ENCODE measurements around the gene LMX1A. TPM values are rescaled to one million over a fixed set of nuclear protein-coding genes. Genes with fewer than 3 reads are reported as not detected.

Gene LMX1A
- total RNA-seq, 1 donor = not detected

DNA sequence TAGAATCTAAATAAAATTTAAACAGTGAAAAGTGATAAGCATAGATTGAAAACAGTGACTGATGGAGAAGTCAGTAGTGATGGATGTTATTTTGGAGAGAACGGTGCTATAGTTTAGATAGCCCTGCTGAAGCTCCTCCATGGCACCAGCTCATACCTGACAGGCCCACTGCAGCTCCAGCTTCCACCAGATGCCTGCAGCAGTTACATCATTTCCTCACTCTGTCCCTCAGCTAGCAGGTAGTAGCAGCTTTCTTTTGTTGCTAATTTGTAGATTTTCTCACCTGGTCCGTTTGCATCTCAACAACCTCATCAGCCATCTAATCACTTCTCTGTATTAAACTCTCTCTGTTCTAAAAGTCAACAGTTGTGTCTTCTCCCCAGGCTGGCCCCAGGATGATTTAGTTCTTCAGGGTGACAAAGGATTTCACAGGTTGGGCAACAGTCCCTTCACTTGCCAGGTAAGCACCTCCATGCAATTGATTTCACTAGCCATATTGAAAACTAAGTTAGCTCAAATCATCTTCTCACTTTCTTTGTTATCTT is 128.3 kb downstream of the LMX1A start:
- DNase-seq (ENCODE audit: low read depth in 2 of 3, low spot score in 2 of 3) = no peak

DNA sequence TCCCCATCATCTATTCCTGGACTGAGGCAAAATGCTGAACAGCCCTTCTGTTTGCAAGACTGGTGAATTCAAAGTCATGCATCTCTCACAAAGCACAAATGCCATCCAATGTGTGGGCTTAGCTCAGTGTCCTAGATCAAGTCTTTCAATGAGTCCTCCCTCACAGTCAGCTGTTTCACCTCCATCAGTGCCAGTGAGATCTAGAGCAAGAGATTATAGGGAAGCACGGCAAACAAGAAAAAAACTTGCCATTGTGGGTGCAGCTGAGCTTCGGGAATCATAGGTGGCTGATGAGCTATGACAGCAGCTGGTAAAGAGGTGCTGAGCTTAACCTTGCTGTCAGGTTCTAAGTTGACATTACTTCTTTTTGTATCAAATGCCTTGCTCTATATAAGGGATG is 130.2 kb downstream of the LMX1A start:
- no peak for DNase-seq (ENCODE audit: low read depth in 2 of 3, low spot score in 2 of 3)

DNA sequence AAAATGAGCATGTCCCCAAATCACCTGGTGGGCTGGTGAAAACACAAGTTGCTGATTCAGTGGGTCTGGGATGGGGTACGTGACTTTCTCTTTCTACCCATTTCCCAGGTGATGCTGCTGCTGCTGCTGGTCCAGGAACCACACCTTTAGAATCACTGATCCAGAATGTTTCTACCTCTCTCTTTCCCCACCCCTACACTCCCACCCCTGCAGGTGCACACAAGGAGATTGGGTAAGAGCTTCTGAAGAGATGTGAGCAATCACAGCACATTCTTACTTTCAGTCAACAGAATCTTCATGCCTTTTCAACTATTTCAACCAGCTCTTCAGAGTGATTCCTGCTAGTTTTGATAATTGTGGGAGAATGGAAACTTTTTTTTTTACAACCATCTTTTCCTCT is 130.9 kb downstream of the LMX1A start:
- DNase-seq (ENCODE audit: low read depth in 2 of 3, low spot score in 2 of 3) = no peak

DNA sequence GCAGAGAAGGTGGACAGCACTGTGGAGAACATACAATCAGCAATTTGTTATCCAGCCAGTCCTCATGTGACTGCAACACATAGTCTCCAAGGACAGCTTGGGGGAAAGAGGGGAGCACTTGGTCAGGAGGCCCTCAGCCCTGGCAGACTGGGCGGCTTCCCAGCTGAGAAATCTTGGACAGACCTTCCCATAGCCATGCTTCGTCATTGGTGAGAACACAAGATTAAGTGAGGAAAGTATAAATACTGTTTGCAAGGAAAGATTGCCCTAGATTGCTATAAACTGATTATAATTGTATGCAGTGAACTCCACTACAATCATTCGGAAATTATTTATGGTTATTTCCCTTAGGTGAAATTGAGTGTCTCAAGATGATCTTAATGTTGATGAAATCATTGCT is 131.5 kb downstream of the LMX1A start:
- no peak for DNase-seq (ENCODE audit: low read depth in 2 of 3, low spot score in 2 of 3)

DNA sequence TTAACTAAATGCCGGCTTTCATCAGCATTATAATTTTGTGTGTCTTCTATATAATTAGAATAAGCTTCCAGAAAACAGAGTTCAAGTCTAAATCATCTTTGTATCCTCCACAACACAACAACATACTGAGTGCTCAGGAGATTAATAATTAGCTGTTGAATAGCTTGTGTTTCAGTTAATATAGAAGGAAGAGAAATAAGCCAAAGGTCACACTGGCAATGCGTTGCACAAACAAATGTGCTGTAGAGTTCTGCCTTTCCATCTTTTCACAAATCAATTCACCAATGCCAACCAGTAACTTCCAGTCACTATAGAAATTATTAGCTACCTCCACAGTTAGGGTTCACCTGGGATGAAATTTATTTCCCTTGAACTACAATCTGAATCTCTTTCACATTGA is 132.0 kb downstream of the LMX1A start:
- no peak for DNase-seq (ENCODE audit: low read depth in 2 of 3, low spot score in 2 of 3)

DNA sequence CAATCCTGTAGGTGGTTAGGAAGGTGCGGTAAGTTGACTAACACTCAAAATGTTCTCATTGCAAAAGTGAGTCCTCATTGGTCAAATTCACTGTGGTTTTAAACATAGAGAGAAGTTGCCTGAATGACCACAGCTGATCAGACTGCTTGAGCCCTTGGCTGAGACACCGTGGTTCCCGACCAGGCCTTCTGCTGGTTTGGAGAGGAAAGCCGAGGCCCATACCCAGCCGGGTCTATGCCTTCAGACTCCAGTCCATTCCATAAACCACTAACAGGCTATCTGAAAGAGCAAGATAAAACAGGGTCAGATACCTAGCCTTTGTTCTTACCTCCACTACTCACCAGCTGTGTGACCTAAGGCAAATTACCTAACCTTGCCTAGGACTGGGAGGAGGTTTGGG is 133.9 kb downstream of the LMX1A start:
- DNase-seq (ENCODE audit: low read depth in 2 of 3, low spot score in 2 of 3) = no peak

DNA sequence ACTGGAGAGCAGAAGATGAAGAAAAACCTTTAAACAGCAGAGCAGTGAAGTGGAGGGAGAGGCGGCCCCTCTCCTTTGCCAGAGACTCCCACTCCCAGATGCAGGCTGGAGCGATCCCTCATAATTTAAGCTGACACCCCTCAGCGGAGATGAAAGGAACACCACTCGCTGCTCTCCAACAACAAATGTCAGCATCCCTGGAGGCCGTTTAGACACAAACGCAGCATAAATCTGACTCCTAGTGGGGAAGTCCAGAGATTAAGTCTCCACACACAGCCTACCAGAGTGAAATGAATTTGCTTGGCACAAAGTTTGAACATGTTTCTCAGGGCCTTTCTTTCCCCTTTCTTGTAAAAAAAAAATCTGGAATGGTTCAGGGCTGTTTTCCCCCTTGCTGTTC is 137.8 kb downstream of the LMX1A start:
- no peak for DNase-seq (ENCODE audit: low read depth in 2 of 3, low spot score in 2 of 3)

DNA sequence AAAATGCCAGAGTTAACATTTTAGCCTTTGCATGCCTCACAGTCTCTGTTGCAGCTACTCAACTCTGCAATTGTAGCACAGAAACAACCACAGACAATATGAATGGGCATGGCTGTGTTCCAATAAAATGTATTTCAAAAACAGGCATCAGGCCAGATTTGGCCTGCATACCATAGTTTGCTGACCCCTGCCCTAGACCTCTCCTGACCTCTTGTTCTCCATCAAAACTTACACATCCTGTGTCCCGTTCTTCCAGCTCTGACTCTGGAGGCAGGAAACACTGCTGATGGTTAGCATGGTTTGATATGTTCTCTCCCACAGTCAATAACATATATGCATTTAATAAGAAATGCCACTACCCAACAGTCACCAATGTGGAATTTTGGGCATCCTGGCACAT is 138.6 kb downstream of the LMX1A start:
- no peak for DNase-seq (ENCODE audit: low read depth in 2 of 3, low spot score in 2 of 3)

DNA sequence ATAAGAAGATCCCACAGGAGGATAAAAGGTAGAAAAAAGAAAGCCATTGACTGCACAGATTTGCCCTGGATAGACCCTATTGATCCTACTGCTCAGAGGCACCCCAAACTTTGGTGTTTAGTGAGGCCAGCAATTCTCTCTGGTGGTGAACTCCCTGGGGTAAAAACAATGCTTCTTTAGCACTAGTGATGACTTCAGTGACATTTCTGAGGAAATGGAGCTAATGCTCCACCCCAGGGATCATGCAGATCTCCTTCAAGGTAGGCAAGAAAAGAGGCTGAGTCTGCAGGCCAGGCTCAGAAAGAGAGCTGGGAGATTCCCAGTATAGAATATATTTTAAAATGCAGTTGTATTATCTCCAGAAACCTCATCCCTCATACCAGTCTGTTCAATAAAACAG is 140.3 kb downstream of the LMX1A start:
- no peak for DNase-seq (ENCODE audit: low read depth in 2 of 3, low spot score in 2 of 3)

DNA sequence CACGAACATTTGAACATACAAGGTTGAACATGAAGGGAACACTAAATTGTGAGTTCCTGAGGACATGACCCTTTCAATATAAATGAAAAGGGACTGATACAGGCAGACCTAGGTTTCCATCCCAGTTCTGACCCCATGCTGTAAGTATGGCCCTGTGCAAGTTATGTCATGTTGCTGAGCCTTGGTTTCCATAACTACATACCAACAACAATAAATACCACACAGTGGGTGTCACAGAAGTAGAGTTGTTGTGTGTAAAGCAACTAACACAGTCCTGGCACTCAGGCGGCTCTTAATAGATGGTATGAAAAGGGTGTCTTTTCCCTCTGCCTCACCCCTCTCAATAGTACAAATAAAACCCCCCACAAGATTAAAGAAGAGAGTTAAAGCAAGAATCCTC is 140.8 kb downstream of the LMX1A start:
- DNase-seq (ENCODE audit: low read depth in 2 of 3, low spot score in 2 of 3) = no peak

DNA sequence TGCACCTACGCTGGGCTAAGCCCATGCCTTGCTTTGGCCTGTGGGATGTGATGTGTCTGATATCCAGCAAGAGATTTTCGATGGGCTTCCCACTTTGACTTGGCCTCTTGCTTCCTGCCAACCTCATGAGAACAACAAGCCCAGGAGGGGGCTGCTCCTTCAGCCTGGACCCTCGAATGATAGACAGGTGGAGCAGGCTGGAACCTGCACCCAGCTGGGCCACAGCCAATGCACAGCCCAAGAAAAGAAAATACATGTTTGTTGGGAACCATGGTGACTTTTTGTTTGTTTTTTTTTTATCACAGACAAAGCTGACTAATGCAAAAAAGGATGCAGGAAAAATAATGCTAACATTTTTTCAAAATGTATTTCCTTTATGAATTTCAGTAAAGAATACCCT is 144.3 kb downstream of the LMX1A start:
- no peak for DNase-seq (ENCODE audit: low read depth in 2 of 3, low spot score in 2 of 3)

DNA sequence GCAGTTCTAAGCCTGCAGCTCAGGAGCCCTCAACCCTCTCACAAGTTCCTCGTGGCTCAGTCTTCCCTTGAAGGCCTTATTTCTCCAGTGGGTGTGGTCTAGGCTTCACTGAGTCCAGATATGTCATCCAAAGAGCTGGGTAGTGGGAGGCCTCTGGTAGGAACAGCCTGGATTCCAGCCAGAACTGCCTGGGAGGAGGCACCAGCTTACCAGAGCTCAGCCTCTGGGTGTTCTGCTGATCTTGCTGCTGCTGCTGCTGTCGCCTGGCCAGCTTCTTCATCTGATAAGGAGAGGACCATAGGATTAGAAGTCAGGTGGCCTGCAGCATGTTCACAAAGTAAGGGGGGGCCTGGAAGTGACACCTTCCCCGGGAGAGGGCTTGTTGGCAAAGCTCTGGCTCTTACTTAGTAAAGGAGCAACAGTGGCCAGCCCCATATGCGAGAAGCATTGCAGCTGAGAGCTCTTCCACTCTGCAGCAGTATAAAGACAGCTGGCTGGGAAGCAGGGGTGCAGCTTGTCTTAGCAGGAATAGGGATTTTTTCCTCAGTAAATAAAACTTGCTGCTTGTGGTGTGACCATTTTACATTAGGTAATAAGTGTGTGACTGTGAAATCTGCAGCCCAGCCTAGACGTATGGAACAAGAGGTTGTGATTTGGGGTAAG is 148.5 kb downstream of the LMX1A start:
- no peak for DNase-seq (ENCODE audit: low read depth in 2 of 3, low spot score in 2 of 3)

DNA sequence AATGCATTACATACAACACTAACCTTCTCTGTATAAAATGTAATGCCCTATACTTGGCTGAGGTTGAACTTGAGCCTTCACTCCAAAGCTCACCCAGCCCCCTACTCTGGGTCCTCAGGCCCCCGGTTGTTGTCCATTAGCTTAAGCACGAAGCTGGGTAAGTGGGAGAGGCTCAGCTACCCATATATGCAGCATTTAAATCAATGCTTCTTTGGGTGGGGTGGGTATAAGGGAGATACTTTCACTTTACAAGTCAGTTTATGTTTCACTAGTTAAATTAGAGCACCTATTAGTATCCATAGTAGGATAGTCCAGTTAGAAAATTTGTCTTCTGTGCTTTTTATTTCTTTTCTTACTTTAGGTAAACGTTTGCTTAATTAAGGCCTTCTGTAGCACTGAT is 151.4 kb downstream of the LMX1A start:
- no peak for DNase-seq (ENCODE audit: low read depth in 2 of 3, low spot score in 2 of 3)

DNA sequence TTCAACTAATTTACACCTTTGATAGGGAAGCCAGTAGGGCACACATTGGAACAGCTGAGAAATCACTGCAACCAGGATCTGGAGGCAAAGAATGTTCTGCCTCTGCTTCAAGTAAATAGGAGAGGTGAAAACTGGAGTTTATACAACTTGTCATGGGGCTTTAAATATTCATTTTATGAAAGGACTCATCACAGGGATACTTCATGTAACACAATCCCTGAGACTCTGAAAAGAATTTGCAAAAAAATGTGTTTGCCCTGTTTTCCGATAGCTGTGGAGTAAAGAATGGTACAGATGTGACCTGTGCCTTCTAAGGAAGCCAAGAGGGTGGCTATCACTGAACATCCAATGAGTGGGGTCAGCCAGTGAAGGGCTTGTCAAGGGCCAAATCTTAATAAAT is 152.0 kb downstream of the LMX1A start:
- no peak for DNase-seq (ENCODE audit: low read depth in 2 of 3, low spot score in 2 of 3)

DNA sequence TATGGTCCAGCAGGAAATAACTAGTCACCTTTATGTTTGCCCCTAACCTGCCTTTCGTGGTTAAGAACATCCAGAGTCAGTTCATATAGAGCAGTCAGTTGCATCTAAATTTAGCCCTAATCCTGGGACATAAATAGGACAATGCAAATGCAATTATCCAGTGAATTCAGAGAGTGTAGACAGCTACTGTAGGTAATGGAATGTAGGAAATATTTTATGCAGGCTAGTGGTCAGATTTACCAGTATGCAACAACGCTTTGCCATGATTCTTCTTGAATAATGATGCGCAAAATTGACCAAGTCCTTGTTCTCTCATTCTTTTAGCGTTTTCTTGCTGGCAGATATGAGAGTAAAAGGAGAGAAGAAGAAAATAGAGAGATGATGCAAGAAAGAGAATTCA is 165.4 kb downstream of the LMX1A start:
- DNase-seq (ENCODE audit: low read depth in 2 of 3, low spot score in 2 of 3) = no peak

DNA sequence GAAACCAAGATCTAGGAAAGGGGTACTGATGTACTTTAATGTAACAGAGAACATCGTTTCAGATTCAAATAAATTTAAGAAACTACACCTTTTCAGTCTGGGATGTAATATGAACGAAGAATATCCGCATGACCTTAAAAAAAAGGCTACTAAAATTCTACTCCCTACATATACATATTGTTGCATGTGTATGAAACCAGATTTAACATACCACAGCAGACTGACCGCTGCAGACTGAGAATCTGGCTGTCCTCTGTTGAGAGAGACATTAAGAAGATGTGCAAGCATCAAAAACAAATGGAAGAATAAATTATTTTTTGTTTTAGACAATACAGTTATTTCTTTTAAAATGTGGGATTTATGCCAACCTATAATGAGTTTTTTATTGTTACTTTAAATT is 166.6 kb downstream of the LMX1A start:
- no peak for DNase-seq (ENCODE audit: low read depth in 2 of 3, low spot score in 2 of 3)

DNA sequence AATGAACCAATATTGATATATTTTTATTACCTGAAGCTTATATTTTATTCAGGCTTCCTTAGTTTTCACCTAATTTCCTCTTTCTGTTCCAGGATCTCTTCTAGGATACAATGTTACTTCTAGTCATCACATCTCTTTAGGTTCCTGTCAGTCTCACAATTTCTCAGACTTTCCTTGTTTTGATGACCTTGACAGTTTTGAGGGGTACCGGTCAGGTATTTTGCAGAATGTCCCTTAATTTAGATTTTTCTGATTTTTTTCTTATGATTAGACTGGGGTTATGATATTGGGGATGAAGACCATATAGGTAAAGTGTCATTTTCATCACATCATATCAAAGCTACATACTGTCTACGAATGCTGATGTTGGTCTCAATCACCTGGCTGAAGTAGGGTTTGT is 167.5 kb downstream of the LMX1A start:
- DNase-seq (ENCODE audit: low read depth in 2 of 3, low spot score in 2 of 3) = no peak

DNA sequence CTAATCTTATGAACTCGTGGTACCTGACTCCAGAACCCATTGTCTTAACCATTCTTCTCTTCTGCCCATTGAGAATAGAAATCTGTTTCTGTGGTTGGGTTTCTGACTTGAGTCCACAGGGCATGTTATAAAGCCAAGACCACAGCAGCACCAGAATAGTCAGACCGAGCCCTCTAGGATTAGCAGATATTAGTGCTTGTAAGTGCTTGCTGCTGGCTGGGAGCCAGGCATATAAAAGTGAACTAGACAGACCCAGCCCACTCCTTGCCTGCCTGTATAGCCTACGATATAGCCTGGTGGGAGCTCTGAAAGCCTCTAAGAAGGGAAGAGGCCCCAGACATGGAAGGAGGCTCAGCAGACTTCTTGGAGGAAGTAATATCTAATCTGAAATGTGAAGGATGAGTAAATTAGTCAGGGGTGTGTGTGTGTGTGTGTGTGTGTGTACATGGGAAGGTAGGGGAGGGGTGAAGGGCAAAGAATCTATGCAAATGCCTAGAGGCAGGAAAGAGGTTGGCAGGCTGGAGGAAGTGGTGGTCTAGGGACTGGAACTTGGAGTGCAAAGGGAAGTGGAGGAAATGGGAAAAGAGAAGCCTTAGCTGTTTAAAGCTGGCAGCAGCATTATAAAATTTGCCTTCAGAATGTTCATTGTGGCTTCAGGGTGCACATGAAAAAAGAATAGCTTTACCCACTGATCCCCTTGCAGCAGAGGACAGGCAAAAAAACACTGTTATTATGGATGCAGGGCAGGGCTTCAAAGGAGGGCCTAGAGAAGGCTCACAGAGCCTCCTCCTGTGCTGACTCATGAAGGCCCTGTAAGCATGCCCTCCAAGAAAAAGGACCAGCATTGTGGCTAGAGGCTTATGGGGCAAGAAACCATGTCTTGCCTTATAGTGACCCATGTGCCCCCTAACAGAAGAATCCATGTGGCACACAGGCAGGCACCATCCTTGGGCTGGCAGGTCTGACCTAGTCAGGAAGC is 169.2 kb downstream of the LMX1A start:
- no peak for DNase-seq (ENCODE audit: low read depth in 2 of 3, low spot score in 2 of 3)

DNA sequence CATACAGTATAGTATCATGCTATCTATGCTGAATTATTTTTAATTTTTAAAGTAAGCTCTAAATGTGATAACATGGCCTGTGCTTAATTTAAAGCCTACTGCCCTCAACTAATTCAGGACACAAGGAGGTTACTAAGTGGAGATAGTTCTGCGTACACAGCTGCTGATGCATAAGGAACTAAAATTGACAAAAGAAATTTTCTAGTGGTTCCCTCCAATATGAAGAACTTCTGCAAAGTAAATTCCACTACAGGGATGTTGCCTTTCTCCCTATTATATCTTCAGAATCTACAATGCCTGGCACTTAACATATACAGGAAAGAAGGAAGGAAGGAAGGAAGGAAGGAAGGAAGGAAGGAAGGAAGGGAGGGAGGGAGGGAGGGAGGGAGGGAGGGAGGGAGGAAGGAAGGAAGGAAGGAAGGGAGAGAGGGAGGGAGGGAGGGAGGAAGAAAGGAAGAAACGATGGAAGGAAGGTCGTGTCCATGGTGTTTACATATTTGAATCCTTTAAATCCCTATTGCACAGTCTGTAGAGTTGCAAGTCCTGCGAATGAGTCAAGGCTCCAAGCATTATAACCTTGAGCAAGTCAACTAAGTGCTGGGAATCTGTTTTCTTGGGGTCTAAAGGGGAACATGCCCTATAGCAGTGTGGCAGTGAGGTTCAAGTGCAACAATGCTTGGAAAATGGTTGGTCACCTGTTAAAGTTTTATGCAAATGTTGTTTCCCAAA is 171.2 kb downstream of the LMX1A start:
- DNase-seq (ENCODE audit: low read depth in 2 of 3, low spot score in 2 of 3) = no peak

DNA sequence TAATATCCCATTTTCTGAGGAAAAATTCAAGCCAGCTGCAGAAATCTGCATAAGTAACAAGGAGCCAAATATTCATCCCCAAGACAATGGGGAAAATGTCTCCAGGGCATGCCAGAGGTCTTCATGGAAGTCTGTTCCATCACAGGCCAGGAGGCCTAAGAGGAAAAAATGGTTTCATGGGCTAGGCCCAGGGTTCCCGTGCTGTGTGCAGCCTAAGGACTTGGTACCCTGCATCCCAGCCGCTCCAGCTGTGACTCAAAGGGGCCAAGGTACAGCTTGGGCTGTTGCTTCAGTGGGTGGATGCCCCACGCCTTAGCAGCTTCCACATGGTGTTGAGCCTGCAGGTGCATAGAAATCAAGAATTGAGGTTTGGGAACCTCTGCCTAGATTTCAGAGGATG is 173.5 kb downstream of the LMX1A start:
- no peak for DNase-seq (ENCODE audit: low read depth in 2 of 3, low spot score in 2 of 3)

DNA sequence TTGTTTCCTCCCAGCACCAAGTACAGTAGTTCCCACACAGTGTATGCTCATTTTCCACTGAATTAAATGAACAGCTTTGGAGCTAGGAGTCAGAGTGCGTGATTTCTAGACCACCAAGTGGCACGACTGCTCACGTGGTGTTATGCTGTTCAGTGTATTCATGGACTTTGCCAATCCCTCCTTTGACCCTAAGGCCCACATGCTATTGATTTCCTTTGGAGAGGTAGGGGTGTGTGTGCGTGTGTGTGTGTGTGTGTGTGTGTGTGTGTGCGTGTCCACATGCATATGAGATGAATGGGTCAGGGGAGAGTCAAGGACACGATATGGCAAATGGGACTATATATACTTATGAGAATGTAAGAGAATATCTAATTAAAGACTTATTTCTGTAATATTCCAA is 177.2 kb downstream of the LMX1A start:
- no peak for DNase-seq (ENCODE audit: low read depth in 2 of 3, low spot score in 2 of 3)
